ENCODE data around the gene GRIP2.

The GRIP2 gene

GRCh38 chr3:14496351-14496750 lies 43.8 kb downstream of the GRIP2 start:
- no peak overlapping the region for H3K4me3 ChIP-seq (ENCODE audit: low read length)
- no peaks in the 10 kb centered on the region for H3K36me3 ChIP-seq (ENCODE audit: insufficient read depth, low read length)
- no peak overlapping the region for H2AFZ ChIP-seq (ENCODE audit: low read depth, low read length)
- H3K9me3 ChIP-seq (ENCODE audit: low read length), result no peaks in the 10 kb centered on the region
- no peaks in the 10 kb centered on the region for H3K27me3 ChIP-seq (ENCODE audit: insufficient read depth, low read length)
- H3K4me1 ChIP-seq (ENCODE audit: insufficient read depth, low read length), result no peaks in the 10 kb centered on the region

- no peaks in the 10 kb centered on the region for H3K36me3 ChIP-seq (ENCODE audit: insufficient read depth, low read length)
- no peak overlapping the region for H2AFZ ChIP-seq (ENCODE audit: low read depth, low read length)
- H3K4me3 ChIP-seq (ENCODE audit: low read length), result no peak overlapping the region
- H3K4me1 ChIP-seq (ENCODE audit: insufficient read depth, low read length), result no peaks in the 10 kb centered on the region
- no peaks in the 10 kb centered on the region for H3K9me3 ChIP-seq (ENCODE audit: low read length)
- no peaks in the 10 kb centered on the region for H3K27me3 ChIP-seq (ENCODE audit: insufficient read depth, low read length)
Measured at GRCh38 chr3:14494973-14495300, 45.2 kb downstream of the GRIP2 start.

GRCh38 chr3:14494279-14494972 lies 45.7 kb downstream of the GRIP2 start:
- Histone ChIP-seq H2AFZ (ENCODE audit: low read depth, low read length) (no peak overlapping the region), H3K27me3 (ENCODE audit: insufficient read depth, low read length) (no peaks in the 10 kb centered on the region), H3K4me1 (ENCODE audit: insufficient read depth, low read length) (no peaks in the 10 kb centered on the region), H3K36me3 (ENCODE audit: insufficient read depth, low read length) (no peaks in the 10 kb centered on the region), H3K9me3 (ENCODE audit: low read length) (no peaks in the 10 kb centered on the region), H3K4me3 (ENCODE audit: low read length) (no peak overlapping the region)

GRCh38 chr3:14492948-14493881 lies 46.9 kb downstream of the GRIP2 start:
- Histone ChIP-seq H3K9me3 (ENCODE audit: low read length) (no peaks in the 10 kb centered on the region), H3K4me1 (ENCODE audit: insufficient read depth, low read length) (no peaks in the 10 kb centered on the region), H2AFZ (ENCODE audit: low read depth, low read length) (no peak overlapping the region), H3K4me3 (ENCODE audit: low read length) (no peak overlapping the region), H3K36me3 (ENCODE audit: insufficient read depth, low read length) (no peaks in the 10 kb centered on the region), H3K27me3 (ENCODE audit: insufficient read depth, low read length) (no peaks in the 10 kb centered on the region)

- H3K36me3 ChIP-seq (ENCODE audit: insufficient read depth, low read length), result no peaks in the 10 kb centered on the region
- H2AFZ ChIP-seq (ENCODE audit: low read depth, low read length), result no peak overlapping the region
- no peaks in the 10 kb centered on the region for H3K27me3 ChIP-seq (ENCODE audit: insufficient read depth, low read length)
- no peaks in the 10 kb centered on the region for H3K4me1 ChIP-seq (ENCODE audit: insufficient read depth, low read length)
- no peak overlapping the region for H3K4me3 ChIP-seq (ENCODE audit: low read length)
- no peaks in the 10 kb centered on the region for H3K9me3 ChIP-seq (ENCODE audit: low read length)
Measured at GRCh38 chr3:14491396-14492190, 48.5 kb downstream of the GRIP2 start.

GRCh38 chr3:14490831-14491230 lies 49.3 kb downstream of the GRIP2 start:
- no peaks in the 10 kb centered on the region for H3K4me1 ChIP-seq (ENCODE audit: insufficient read depth, low read length)
- no peaks in the 10 kb centered on the region for H3K27me3 ChIP-seq (ENCODE audit: insufficient read depth, low read length)
- H3K9me3 ChIP-seq (ENCODE audit: low read length), result no peaks in the 10 kb centered on the region
- no peaks in the 10 kb centered on the region for H3K36me3 ChIP-seq (ENCODE audit: insufficient read depth, low read length)
- H2AFZ ChIP-seq (ENCODE audit: low read depth, low read length), result no peak overlapping the region
- H3K4me3 ChIP-seq (ENCODE audit: low read length), result no peak overlapping the region

- H3K4me1 ChIP-seq (ENCODE audit: insufficient read depth, low read length), result no peaks in the 10 kb centered on the region
- H3K27me3 ChIP-seq (ENCODE audit: insufficient read depth, low read length), result no peaks in the 10 kb centered on the region
- H3K4me3 ChIP-seq (ENCODE audit: low read length), result no peak overlapping the region
- H3K36me3 ChIP-seq (ENCODE audit: insufficient read depth, low read length), result no peaks in the 10 kb centered on the region
- H3K9me3 ChIP-seq (ENCODE audit: low read length), result no peaks in the 10 kb centered on the region
- no peak overlapping the region for H2AFZ ChIP-seq (ENCODE audit: low read depth, low read length)
Measured at GRCh38 chr3:14490255-14490654, 49.9 kb downstream of the GRIP2 start.

- Histone ChIP-seq H3K9me3 (ENCODE audit: low read length) (no peaks in the 10 kb centered on the region), H3K4me1 (ENCODE audit: insufficient read depth, low read length) (no peaks in the 10 kb centered on the region), H3K36me3 (ENCODE audit: insufficient read depth, low read length) (no peaks in the 10 kb centered on the region), H2AFZ (ENCODE audit: low read depth, low read length) (no peak overlapping the region), H3K27me3 (ENCODE audit: insufficient read depth, low read length) (no peaks in the 10 kb centered on the region), H3K4me3 (ENCODE audit: low read length) (no peak overlapping the region)
Measured at GRCh38 chr3:14489641-14490040, 50.5 kb downstream of the GRIP2 start.

GRCh38 chr3:14488286-14489041 lies 51.7 kb downstream of the GRIP2 start:
- Histone ChIP-seq H3K36me3 (ENCODE audit: insufficient read depth, low read length) (no peaks in the 10 kb centered on the region), H2AFZ (ENCODE audit: low read depth, low read length) (no peak overlapping the region), H3K4me3 (ENCODE audit: low read length) (no peak overlapping the region), H3K4me1 (ENCODE audit: insufficient read depth, low read length) (no peaks in the 10 kb centered on the region), H3K9me3 (ENCODE audit: low read length) (no peaks in the 10 kb centered on the region), H3K27me3 (ENCODE audit: insufficient read depth, low read length) (no peaks in the 10 kb centered on the region)

GRCh38 chr3:14487821-14488220 lies 52.3 kb downstream of the GRIP2 start:
- H3K27me3 ChIP-seq (ENCODE audit: insufficient read depth, low read length), result no peaks in the 10 kb centered on the region
- no peaks in the 10 kb centered on the region for H3K4me1 ChIP-seq (ENCODE audit: insufficient read depth, low read length)
- no peak overlapping the region for H3K4me3 ChIP-seq (ENCODE audit: low read length)
- H3K9me3 ChIP-seq (ENCODE audit: low read length), result no peaks in the 10 kb centered on the region
- H2AFZ ChIP-seq (ENCODE audit: low read depth, low read length), result no peak overlapping the region
- H3K36me3 ChIP-seq (ENCODE audit: insufficient read depth, low read length), result peaks cover 3% of the 10 kb centered on the region

- no peak overlapping the region for H2AFZ ChIP-seq (ENCODE audit: low read depth, low read length)
- H3K4me3 ChIP-seq (ENCODE audit: low read length), result no peak overlapping the region
- no peaks in the 10 kb centered on the region for H3K9me3 ChIP-seq (ENCODE audit: low read length)
- H3K4me1 ChIP-seq (ENCODE audit: insufficient read depth, low read length), result no peaks in the 10 kb centered on the region
- H3K36me3 ChIP-seq (ENCODE audit: insufficient read depth, low read length), result peaks cover 3% of the 10 kb centered on the region
- H3K27me3 ChIP-seq (ENCODE audit: insufficient read depth, low read length), result no peaks in the 10 kb centered on the region
Measured at GRCh38 chr3:14487086-14487485, 53.1 kb downstream of the GRIP2 start.

- no peaks in the 10 kb centered on the region for H3K4me1 ChIP-seq (ENCODE audit: insufficient read depth, low read length)
Measured at GRCh38 chr3:14486460-14486859, 53.7 kb downstream of the GRIP2 start.

More at GRCh38 chr3:14486460-14486859, 53.7 kb downstream of the GRIP2 start:
- Histone ChIP-seq H3K27me3 (ENCODE audit: insufficient read depth, low read length) (no peaks in the 10 kb centered on the region), H3K4me3 (ENCODE audit: low read length) (no peak overlapping the region), H2AFZ (ENCODE audit: low read depth, low read length) (no peak overlapping the region), H3K9me3 (ENCODE audit: low read length) (no peaks in the 10 kb centered on the region), H3K36me3 (ENCODE audit: insufficient read depth, low read length) (peaks cover 3% of the 10 kb centered on the region)

Measured in neuron (in vitro differentiated cells).